ENCODE data around the gene PPP1R3F. TPM values are rescaled to one million over a fixed set of nuclear protein-coding genes. Genes with fewer than 3 reads are reported as not detected.

Gene PPP1R3F
- total RNA-seq, 2 donors from 2014 or later, result 24.2 to 29.6 TPM

DNA sequence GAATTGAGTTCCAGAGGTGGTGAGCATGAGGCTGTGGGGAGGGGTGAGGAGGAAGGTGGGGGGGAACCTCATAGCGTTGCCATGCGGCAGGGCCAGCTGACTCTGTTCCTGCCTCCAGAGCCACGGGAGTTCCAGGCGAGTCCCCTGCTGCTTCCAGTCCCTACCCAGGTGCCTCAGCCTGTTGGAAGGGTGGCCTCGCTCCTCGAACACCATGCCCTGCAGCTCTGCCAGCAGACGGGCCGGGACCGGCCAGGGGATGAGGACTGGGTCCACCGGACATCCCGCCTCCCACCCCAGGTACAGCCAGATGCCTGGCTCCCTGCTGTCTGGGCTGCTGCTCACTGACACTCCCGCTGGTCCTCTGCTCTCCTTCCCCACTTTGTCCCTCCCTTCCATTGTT is 26.4 kb upstream of the PPP1R3F start:
- Histone ChIP-seq H3K4me3 (no peak overlapping the region), H3K27me3 (no peaks in the 10 kb centered on the region), H3K36me3 (peaks cover 19% of the 10 kb centered on the region), H3K27ac (no peak overlapping the region), H3K4me1 (no peaks in the 10 kb centered on the region), H3K9me3 (no peaks in the 10 kb centered on the region)
- DNase-seq (ENCODE audit: low spot score), result no peak
- TF ChIP-seq, protein P1, sequence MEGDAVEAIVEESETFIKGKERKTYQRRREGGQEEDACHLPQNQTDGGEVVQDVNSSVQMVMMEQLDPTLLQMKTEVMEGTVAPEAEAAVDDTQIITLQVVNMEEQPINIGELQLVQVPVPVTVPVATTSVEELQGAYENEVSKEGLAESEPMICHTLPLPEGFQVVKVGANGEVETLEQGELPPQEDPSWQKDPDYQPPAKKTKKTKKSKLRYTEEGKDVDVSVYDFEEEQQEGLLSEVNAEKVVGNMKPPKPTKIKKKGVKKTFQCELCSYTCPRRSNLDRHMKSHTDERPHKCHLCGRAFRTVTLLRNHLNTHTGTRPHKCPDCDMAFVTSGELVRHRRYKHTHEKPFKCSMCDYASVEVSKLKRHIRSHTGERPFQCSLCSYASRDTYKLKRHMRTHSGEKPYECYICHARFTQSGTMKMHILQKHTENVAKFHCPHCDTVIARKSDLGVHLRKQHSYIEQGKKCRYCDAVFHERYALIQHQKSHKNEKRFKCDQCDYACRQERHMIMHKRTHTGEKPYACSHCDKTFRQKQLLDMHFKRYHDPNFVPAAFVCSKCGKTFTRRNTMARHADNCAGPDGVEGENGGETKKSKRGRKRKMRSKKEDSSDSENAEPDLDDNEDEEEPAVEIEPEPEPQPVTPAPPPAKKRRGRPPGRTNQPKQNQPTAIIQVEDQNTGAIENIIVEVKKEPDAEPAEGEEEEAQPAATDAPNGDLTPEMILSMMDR (IDR thresholded peaks at IDR 0.05), result no peak

DNA sequence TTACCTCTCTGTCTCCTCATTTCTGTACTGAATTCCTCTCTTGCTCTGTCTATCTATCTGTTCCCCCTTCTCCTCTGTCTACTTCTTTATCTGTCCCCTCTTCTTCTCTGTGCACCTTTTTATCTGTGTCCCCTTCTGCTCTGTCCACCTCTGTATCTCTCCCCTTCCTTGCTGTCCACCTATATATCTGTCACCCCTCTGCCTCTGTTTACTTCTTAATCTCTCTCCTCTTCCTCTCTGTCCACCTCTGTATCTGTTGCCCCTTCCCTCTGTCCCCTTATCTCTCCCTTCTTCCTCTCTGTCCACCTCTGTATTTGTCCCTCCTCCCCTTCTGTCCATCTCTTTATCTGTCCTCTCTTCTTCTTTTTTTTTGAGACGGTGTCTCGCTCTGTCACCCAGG is 25.4 kb upstream of the PPP1R3F start:
- peaks cover 29% of the 10 kb centered on the region for H3K36me3 ChIP-seq
- DNase-seq (ENCODE audit: low spot score), result no peak
- H3K4me3 ChIP-seq, result no peak overlapping the region

GRCh38 chrX:49246541-49246940 is 23.1 kb upstream of the PPP1R3F start:
- no peaks in the 10 kb centered on the region for H3K9me3 ChIP-seq
- peaks cover 34% of the 10 kb centered on the region for H3K36me3 ChIP-seq
- no peak overlapping the region for H3K27ac ChIP-seq
- no peak overlapping the region for H3K4me3 ChIP-seq
- no peaks in the 10 kb centered on the region for H3K27me3 ChIP-seq
- no peaks in the 10 kb centered on the region for H3K4me1 ChIP-seq
- no peak for DNase-seq (ENCODE audit: low spot score)
- TF ChIP-seq, protein P1 (IDR thresholded peaks at IDR 0.05), result no peak

More for the DNA sequence above, 25.4 kb upstream of the PPP1R3F start:
- Histone ChIP-seq H3K27me3 (no peaks in the 10 kb centered on the region), H3K9me3 (no peaks in the 10 kb centered on the region), H3K27ac (no peak overlapping the region), H3K4me1 (no peaks in the 10 kb centered on the region)
- TF ChIP-seq, protein P1 (IDR thresholded peaks at IDR 0.05), result no peak

- DNase-seq (ENCODE audit: low spot score), result no peak
- Histone ChIP-seq H3K9me3 (no peaks in the 10 kb centered on the region), H3K27ac (no peak overlapping the region), H3K4me3 (no peak overlapping the region), H3K27me3 (no peaks in the 10 kb centered on the region), H3K4me1 (no peaks in the 10 kb centered on the region), H3K36me3 (peaks cover 34% of the 10 kb centered on the region)
- TF ChIP-seq, protein P1 (IDR thresholded peaks at IDR 0.05), result no peak
These were observed 22.2 kb upstream of the PPP1R3F start for GRCh38 chrX:49247346-49247745.

DNA sequence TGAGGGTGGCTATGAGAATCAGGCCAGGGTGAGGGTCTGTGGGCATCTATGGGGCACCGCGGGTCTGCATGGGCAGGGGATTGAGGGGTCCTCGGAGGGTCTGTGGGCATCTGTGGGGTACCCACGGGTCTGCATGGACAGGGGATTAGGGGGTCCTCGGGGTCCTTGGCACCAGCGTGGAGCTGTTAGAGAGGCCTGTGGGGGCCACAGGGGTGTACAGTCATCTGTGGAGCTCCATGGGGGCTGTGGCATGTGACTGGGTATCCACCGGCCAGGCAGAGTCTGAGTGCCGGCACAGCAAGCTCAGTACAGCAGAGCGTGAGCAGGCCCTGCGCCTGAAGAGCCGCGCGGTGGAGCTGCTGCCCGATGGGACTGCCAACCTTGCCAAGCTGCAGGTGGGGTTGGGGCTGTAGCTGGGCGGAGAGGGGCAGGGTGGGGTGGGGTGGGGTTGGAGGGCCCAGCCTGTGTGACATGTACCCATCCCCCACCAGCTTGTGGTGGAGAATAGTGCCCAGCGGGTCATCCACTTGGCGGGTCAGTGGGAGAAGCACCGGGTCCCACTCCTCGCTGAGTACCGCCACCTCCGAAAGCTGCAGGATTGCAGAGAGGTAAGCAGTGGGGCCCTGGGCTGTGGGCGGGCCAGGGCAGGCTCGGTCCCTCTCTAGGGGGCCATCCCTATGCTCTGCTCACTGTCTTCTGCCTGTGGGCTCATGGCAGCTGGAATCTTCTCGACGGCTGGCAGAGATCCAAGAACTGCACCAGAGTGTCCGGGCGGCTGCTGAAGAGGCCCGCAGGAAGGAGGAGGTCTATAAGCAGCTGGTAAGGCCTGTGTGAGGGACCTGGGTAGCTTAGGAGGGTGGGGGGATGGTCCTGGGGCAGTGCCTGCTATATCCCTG is 21.4 kb upstream of the PPP1R3F start:
- TF ChIP-seq, protein P1 (IDR thresholded peaks at IDR 0.05), result no peak
- H3K27me3 ChIP-seq, result no peaks in the 10 kb centered on the region
- H3K27ac ChIP-seq, result no peak overlapping the region
- H3K9me3 ChIP-seq, result no peaks in the 10 kb centered on the region
- no peak overlapping the region for H3K4me3 ChIP-seq
- no peaks in the 10 kb centered on the region for H3K4me1 ChIP-seq
- peaks cover 34% of the 10 kb centered on the region for H3K36me3 ChIP-seq
- no peak for DNase-seq (ENCODE audit: low spot score)
